H1 (cell line): ENCODE data around the gene ETV5. TPM values are rescaled to one million over a fixed set of nuclear protein-coding genes. Genes with fewer than 3 reads are reported as not detected.

Experiments used
- CBX5 ChIP-seq: fragments of 300-800, 300-1000 bp; sonication (generic); IDR thresholded peaks from 2 replicates; pipeline ENCODE4 v1.7.1; 2016; ENCODE audit warnings: antibody characterized with exemption, low read length, low read depth
- CHD7 ChIP-seq: fragments of 300-600 bp; sonication (generic); IDR thresholded peaks from 2 replicates; pipeline ENCODE4 v1.7.1; 2012; ENCODE audit warnings: low read length, moderate library complexity, mild to moderate bottlenecking, inconsistent platforms; ENCODE audit not compliant: insufficient replicate concordance
- RXRA ChIP-seq: IDR thresholded peaks from 2 replicates; pipeline ENCODE4 v1.6.1; 2011; ENCODE audit warnings: low read depth, mild to moderate bottlenecking, low read length, moderate library complexity; ENCODE audit not compliant: insufficient read depth
- SP4 ChIP-seq: IDR thresholded peaks from 2 replicates; pipeline ENCODE4 v1.6.1; 2012; ENCODE audit warnings: low read length, inconsistent platforms
- polyA plus RNA-seq, 7 experiments: library from polyadenylated mRNA; depleted of rRNA in 3 of 7; stranded (reverse) in 5 of 7; unstranded in 2 of 7; fragments of >200 nt in 5 of 7; fragments of 200-250 nt in 2 of 7; gene quantifications; 1 replicate in 5 of 7; 2 replicates in 1 of 7; 4 replicates in 1 of 7; pipeline versions ENCODE4 v1.2.1 to v1.2.3, GENCODE V29; 2011 to 2013; ENCODE audit warnings: missing spikeins in 2 of 7, mixed read lengths in 2 of 7
- total RNA-seq: library from RNA; stranded (reverse); fragmentation: NEBNext Ultra II Directional; extraction: Animal tissue kit (Norgen Biotek cat#: 25700); gene quantifications from 2 replicates; pipeline ENCODE4 v1.2.1, GENCODE V29; 2021

ETV5 gene
- total and polyA plus RNA-seq, 2 of the 8 experiments (the other 6 are each of a cell fraction or from before 2014, with no cell fraction given) = 13.1 to 36.9 TPM

DNA sequence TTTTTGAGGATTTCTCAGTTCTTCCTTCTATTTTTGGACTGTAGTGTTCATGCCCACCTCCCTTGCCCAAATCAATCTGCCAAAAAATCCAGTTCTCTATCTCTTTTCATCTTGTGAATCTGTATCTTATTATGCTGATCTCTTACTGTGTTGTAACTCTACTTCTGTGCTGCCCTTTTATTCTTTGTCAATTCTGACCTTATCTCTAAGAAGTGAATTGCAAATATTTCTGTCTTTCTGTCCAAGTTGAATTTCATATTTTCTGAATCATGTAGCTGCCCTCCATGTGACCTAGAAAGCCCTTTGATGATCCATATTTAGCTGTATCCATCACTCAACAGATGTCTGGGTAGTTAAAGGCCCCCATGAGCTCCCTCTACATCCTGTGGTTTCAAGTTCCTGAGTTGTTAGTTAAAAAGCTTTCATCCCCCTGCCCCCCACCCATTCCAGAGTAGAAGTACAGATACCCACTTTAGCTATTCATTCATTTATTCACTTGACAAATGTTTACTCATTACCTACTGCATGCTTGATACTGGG is 33.6 kb upstream of the ETV5 start (continued):
- no peak for TF ChIP-seq CHD7
- TF ChIP-seq RXRA = no peak
- no peak for TF ChIP-seq SP4
- no peak for TF ChIP-seq CBX5
